Heart left ventricle (tissue), 13 donors: ENCODE results near the gene CLDN16.

Experiments
- CTCF ChIP-seq, 12 donors: fragments of 200-600 bp; sonication (generic) in 4 of 12; IDR thresholded peaks; one replicate each; pipeline versions ENCODE4 v1.5.0 to v1.8.0; 2018 to 2022; ENCODE audit warnings: antibody characterized with exemption in 12 of 12, mild to moderate bottlenecking in 5 of 12
- POLR2A ChIP-seq, 2 donors: fragments of 450-650 bp; IDR thresholded peaks; one replicate each; pipeline ENCODE4 v1.6.1; 2017; ENCODE audit warnings: antibody characterized with exemption in 2 of 2, mild to moderate bottlenecking in 2 of 2, moderate library complexity in 2 of 2
- donor health status: ischemic (EF 13 %, LVEDD 7.1; RV severe dilation, severe dysfunction).
- donor health status: DM: no; HTN: yes; CAD: no.
- donor health status: DM: no; HTN: no; CAD: no.
- donor health status: ischemic (EF 25% LVEDD 6.9; RV normal size, moderate dysfunction).
- donor health status: ischemic (EF 25% LVEDD 5.7; RV mildly dilated, moderate dysfunction).
- donor health status: ischemic (EF 35%, LVEDD 5.7; RV mildly dilated, moderate dysfunction).
- donor health status: nonischemic (EF 11% LVEDD 7.7; RV severe dilation, severe dysfunction).
- donor health status: DM: yes; HTN: yes; CAD: no.
- donor health status: PGD.
- donor health status: ischemic (EF 29% LVEDD 5.4; RV normal size, mild dysfunction).
- donor health status: nonischemic (EF 23%, LVEDD 6.1; RV moderate dilation, normal function).

DNA sequence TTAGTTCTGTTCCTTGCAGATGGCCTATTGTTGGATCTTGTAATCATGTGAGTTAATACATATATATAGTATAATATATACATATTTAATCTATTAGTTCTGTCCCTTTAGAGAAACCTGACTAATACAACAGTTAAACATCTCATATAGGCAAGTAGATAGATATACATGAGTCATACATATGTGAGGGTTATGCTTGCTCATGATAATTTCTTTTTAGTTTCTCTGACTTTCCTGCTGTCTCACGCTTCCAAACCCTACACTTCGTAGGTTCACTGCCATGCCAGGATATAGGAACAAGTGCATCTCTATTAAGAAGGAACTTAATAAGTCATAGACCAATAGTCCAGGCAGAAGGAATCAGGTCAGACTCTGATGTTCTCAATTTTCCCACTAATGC, 16.8 kb upstream of the CLDN16 start:
- TF ChIP-seq CTCF (IDR thresholded peaks at IDR 0.05) (no peak), POLR2A (IDR thresholded peaks at IDR 0.05) (no peak)
